ENCODE data around the gene GRM7.

- no peak for TF ChIP-seq EZH2 (IDR thresholded peaks at IDR 0.05; ENCODE audit: borderline replicate concordance, low read depth, low read length, poor library complexity, severe bottlenecking)
- TF ChIP-seq, protein P1, sequence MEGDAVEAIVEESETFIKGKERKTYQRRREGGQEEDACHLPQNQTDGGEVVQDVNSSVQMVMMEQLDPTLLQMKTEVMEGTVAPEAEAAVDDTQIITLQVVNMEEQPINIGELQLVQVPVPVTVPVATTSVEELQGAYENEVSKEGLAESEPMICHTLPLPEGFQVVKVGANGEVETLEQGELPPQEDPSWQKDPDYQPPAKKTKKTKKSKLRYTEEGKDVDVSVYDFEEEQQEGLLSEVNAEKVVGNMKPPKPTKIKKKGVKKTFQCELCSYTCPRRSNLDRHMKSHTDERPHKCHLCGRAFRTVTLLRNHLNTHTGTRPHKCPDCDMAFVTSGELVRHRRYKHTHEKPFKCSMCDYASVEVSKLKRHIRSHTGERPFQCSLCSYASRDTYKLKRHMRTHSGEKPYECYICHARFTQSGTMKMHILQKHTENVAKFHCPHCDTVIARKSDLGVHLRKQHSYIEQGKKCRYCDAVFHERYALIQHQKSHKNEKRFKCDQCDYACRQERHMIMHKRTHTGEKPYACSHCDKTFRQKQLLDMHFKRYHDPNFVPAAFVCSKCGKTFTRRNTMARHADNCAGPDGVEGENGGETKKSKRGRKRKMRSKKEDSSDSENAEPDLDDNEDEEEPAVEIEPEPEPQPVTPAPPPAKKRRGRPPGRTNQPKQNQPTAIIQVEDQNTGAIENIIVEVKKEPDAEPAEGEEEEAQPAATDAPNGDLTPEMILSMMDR (conservative IDR thresholded peaks at IDR 0.05; ENCODE audit: low read depth, low read length): no peak
Observed at GRCh38 chr3:6989608-6990291, 128.8 kb downstream of the GRM7 start.

Data from A673 (cell line).